ENCODE results near the gene LYPD1. TPM values are rescaled to one million over a fixed set of nuclear protein-coding genes. Genes with fewer than 3 reads are reported as not detected.

LYPD1 gene
- total and polyA plus RNA-seq, 2 of the 4 experiments (the other 2 are of a cell fraction) = 66.1 to 87.6 TPM

DNA sequence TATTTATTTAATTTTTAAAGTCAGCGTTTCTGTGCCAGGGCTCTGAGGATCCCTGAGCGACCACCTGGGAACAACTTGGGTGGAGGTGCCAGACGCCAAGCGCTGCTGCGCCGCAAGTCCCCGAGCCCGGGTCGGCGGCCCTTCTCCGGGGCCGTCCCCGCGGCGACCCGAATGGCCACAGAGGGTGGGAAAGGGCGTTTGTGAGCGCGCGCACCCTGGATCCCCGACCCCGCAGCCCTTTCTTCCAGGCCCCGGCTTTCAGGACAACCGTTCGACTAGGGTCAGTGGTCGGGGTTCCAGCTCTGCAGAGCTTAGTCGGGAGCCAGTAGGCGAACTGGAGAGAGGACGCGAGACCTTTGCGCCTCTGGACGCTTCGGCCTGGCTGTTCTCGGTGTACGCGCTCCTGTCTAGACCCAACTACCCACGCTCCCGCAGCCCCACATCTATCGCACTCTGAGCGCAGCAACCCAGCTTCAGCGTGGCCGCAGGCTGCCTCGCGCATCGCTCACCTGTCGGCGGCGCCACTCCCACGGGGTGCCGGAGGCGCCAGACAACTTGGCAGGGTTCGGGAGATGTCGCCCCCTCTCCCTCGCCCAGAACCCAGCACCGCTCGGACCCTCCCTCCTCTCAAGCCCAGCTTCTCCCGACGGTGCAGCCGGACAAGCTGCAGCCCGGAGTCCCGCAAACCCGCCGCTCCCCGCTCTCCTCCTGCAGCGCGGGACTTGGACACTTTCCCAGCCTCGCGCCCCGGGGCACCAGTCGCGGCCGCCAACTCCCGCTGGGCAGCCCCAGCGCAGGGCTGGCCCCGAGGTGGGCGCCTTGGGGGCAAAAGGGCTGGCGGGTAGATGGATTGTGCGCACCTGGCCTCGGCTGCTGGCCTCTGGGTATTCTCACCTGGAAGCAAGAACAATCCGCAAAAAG, 758 bp downstream of the LYPD1 start:
- H3K27ac ChIP-seq (ENCODE audit: insufficient read depth, low read length) = peak overlapping the region; percentile 14; the same call in 1 of the 2 replicates
- peak overlapping the region; percentile 41 to 47; a peak in 2 of 4 replicates for H4K8ac ChIP-seq (ENCODE audit: low read depth in 2 of 2, low read length in 2 of 2)
- H2AK5ac ChIP-seq (ENCODE audit: low read depth, low read length) = no peak overlapping the region
- H4K5ac ChIP-seq (ENCODE audit: low read depth, low read length) = no peak overlapping the region
- POLR2A ChIA-PET (ENCODE audit: unreplicated experiment) = interaction anchor here (0.6 kb wide), 1 partner anchor 109 kb away, joined by 5 read pairs; no protein-coding TSS in a partner anchor
- in situ Hi-C loops (cut with MboI; ENCODE audit: low sequenced_read_pairs) (loop anchor here (25.0 kb wide), 2 partner anchors 893 to 1168 kb away; partner anchors contain the start of gene NCKAP5), intact Hi-C loops (cut with micrococcal nuclease) (no loop called here), dilution Hi-C loops (cut with HindIII; ENCODE audit: low sequenced_read_pairs, unreplicated experiment) (no loop called here)
- H3K4me3 ChIP-seq (ENCODE audit: insufficient read depth, low read depth, low read length) = peak overlapping the region; percentile 69
- peak overlapping the region; percentile 91 for H3K4me2 ChIP-seq (ENCODE audit: low read depth, low read length)
- H2BK5ac ChIP-seq (ENCODE audit: low read depth, low read length, poor library complexity, severe bottlenecking) = no peak overlapping the region
- peak overlapping the region; percentile 86 for H3K56ac ChIP-seq (ENCODE audit: extremely low read depth, insufficient read depth, low read length)
- ATAC-seq (ENCODE audit: low read depth) = peak; percentile 8
- peaks cover 6% of the 10 kb centered on the region for H4K20me1 ChIP-seq (ENCODE audit: insufficient read depth, low read length)
- H2BK20ac ChIP-seq (ENCODE audit: low read depth, low read length) = no peak overlapping the region
- DNase-seq = no peak
- peak overlapping the region; percentile 25; the same call in 1 of the 3 replicates for H2BK15ac ChIP-seq (ENCODE audit: low read depth, low read length)
- 2% methylated on average over 33 of the region's 80 CpGs; no CpG with 5 or more reads in 1 of the 2 experiments for WGBS, 2 experiments (ENCODE audit: extremely low coverage in 2 of 2, insufficient read length in 1 of 2)
- H3K23ac ChIP-seq (ENCODE audit: low read depth, low read length) = peak overlapping the region; percentile 96
- H2BK120ac ChIP-seq (ENCODE audit: low read depth, low read length) = peak overlapping the region; percentile 62; the same call in 1 of the 2 replicates
- H3K14ac ChIP-seq (replicated peaks; ENCODE audit: low read depth, low read length) = peak overlapping the region; percentile 70
- BruUV-seq (replicated peaks) = no TSS peak
- TF ChIP-seq MAZ (IDR thresholded peaks at IDR 0.05; ENCODE audit: borderline replicate concordance, low read depth, low read length) (0 out of 2 replicates have a peak, but pooled peaks have one; percentile 11), MAFK (IDR thresholded peaks at IDR 0.05; ENCODE audit: low read depth, low read length) (no peak)
- 0 out of 2 replicates have a peak overlapping the region, but pooled peaks have one; percentile 6 for H3K18ac ChIP-seq (ENCODE audit: low read depth, low read length)
- H3K79me1 ChIP-seq (ENCODE audit: low read depth in 1 of 2, low read length in 2 of 2) = peaks cover 20 to 44% of the 10 kb centered on the region in 2 experiments
- no peaks in the 10 kb centered on the region for H3K27me3 ChIP-seq (ENCODE audit: control insufficient read depth, insufficient read depth, low read length)
- H4K91ac ChIP-seq (ENCODE audit: insufficient read depth, low read depth, low read length) = peak overlapping the region; percentile 70
- H3K4me1 ChIP-seq (ENCODE audit: control insufficient read depth, insufficient read depth, low read length) = peaks cover 9% of the 10 kb centered on the region
- peak overlapping the region; percentile 86 for H3K4ac ChIP-seq (ENCODE audit: low read depth, low read length)
- H3K36me3 ChIP-seq (ENCODE audit: control insufficient read depth, insufficient read depth, low read length) = no peaks in the 10 kb centered on the region; the same call in 1 of the 2 replicates
- H3K9me1 ChIP-seq (ENCODE audit: insufficient read depth, low read length) = peaks cover 9% of the 10 kb centered on the region
- H2AK9ac ChIP-seq (replicated peaks; ENCODE audit: low read depth, low read length, poor library complexity) = peak overlapping the region; percentile 18
- CTCF ChIA-PET = interaction anchor here (1.4 to 2.2 kb wide), 3 partner anchors 10 to 122 kb away, joined by 4 to 8 read pairs (median 4); no protein-coding TSS in a partner anchor
- peak overlapping the region; percentile 47 for H3K9ac ChIP-seq (ENCODE audit: low read depth, low read length)
- peak overlapping the region; percentile 85 for H2AFZ ChIP-seq (replicated peaks; ENCODE audit: low read length, poor library complexity)
- H3K9me3 ChIP-seq (ENCODE audit: control insufficient read depth, insufficient read depth, low read length) = no peaks in the 10 kb centered on the region

Measured in IMR-90 (cell line).